Endodermal cell (in vitro differentiated cells): ENCODE measurements around the gene RAB29. TPM values are rescaled to one million over a fixed set of nuclear protein-coding genes. Genes with fewer than 3 reads are reported as not detected.

Experiments used
- DNase-seq: peaks from one replicate; pipeline ENCODE4 v3.0.0-alpha.2; 2017
- H3K27ac ChIP-seq: 2 replicates; pipeline ENCODE4 v1.5.1; 2013; ENCODE audit warnings: mild to moderate bottlenecking, low read depth, low read length, moderate library complexity
- H3K27me3 ChIP-seq: 2 replicates; pipeline ENCODE4 v1.6.1; 2013; ENCODE audit warnings: mild to moderate bottlenecking, low read length, moderate library complexity; ENCODE audit not compliant: insufficient read depth, control insufficient read depth, poor library complexity, severe bottlenecking
- H3K36me3 ChIP-seq: 2 replicates; pipeline ENCODE4 v1.7.0; 2013; ENCODE audit warnings: mild to moderate bottlenecking, low read length, moderate library complexity; ENCODE audit not compliant: control insufficient read depth, insufficient read depth
- H3K4me1 ChIP-seq: one replicate; pipeline ENCODE4 v1.7.0; 2013; ENCODE audit warnings: low read length; ENCODE audit not compliant: control insufficient read depth, insufficient read depth
- H3K4me3 ChIP-seq: 2 replicates; pipeline ENCODE4 v1.5.1; 2013; ENCODE audit warnings: mild to moderate bottlenecking, low read length, moderate library complexity
- H3K9ac ChIP-seq: 2 replicates; pipeline ENCODE4 v1.6.1; 2013; ENCODE audit warnings: mild to moderate bottlenecking, low read length, moderate library complexity; ENCODE audit not compliant: poor library complexity, severe bottlenecking; ENCODE audit errors: extremely low read depth
- H3K9me3 ChIP-seq: 2 replicates; pipeline ENCODE4 v1.6.1; 2013; ENCODE audit warnings: mild to moderate bottlenecking, low read length, moderate library complexity; ENCODE audit not compliant: control insufficient read depth
- H3K27ac Mint-ChIP-seq: 2 replicates; pipeline ENCODE4 v1.8.0; 2020; ENCODE audit warnings: mixed read lengths
- H3K27me3 Mint-ChIP-seq: 2 replicates; pipeline ENCODE4 v1.8.0; 2021; ENCODE audit warnings: mild to moderate bottlenecking, mixed read lengths; ENCODE audit not compliant: insufficient read depth
- H3K36me3 Mint-ChIP-seq: 2 replicates; pipeline ENCODE4 v1.8.0; 2020; ENCODE audit warnings: low read depth, mixed read lengths
- H3K4me1 Mint-ChIP-seq: 2 replicates; pipeline ENCODE4 v1.8.0; 2020; ENCODE audit warnings: mixed read lengths
- H3K4me3 Mint-ChIP-seq: 2 replicates; pipeline ENCODE4 v1.8.0; 2020; ENCODE audit warnings: mild to moderate bottlenecking, moderate library complexity, mixed read lengths
- H3K9me3 Mint-ChIP-seq: 2 replicates; pipeline ENCODE4 v1.8.0; 2020; ENCODE audit warnings: mild to moderate bottlenecking, mixed read lengths
- WGBS, 2 experiments: methylation state at CpG; one replicate each; pipeline versions ENCODE4 v1.1.5 to v1.1.7; 2013; ENCODE audit warnings: missing lambda C conversion rate in 2 of 2, mixed read lengths in 1 of 2; ENCODE audit not compliant: insufficient coverage in 1 of 2, insufficient read length in 1 of 2; 5-methylcytosine and 5-hydroxymethylcytosine counted together
- total RNA-seq, 2 donors: library from RNA; stranded (reverse); fragmentation: NEBNext Ultra II Directional in 1 of 2; extraction: Animal tissue kit (Norgen Biotek cat#: 25700) in 1 of 2; gene quantifications; 2 replicates in 1 of 2; 3 replicates in 1 of 2; pipeline ENCODE4 v1.2.1, GENCODE V29; 2021
- TF ChIP-seq, protein P1 (sequence below): fragments of 200-600 bp; sonication (generic); conservative IDR thresholded peaks from 2 replicates; pipeline ENCODE4 v1.5.0; 2021; ENCODE audit warnings: antibody characterized with exemption, mild to moderate bottlenecking

The RAB29 gene
- total RNA-seq, 2 donors from 2014 or later, result 5.7 to 7.2 TPM

DNA sequence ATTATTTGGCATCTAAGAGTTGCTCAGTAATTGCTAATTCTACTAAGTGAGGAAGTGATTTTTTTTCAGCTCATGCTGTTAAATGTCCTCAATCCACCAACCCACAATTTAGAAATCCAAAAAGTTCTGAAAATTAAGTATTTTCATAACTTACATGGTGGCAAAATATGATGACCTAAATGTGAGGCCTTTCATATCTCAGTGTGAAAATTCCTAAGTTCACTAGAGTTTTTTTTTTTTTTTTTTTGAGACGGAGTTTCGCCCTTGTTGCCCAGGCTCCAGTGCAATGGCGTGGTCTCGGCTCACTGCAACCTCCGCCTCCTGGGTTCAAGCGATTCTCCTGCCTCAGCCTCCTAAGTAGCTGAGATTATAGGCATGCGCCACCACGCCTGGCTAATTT, 30.9 kb downstream of the RAB29 start:
- TF ChIP-seq, protein P1, sequence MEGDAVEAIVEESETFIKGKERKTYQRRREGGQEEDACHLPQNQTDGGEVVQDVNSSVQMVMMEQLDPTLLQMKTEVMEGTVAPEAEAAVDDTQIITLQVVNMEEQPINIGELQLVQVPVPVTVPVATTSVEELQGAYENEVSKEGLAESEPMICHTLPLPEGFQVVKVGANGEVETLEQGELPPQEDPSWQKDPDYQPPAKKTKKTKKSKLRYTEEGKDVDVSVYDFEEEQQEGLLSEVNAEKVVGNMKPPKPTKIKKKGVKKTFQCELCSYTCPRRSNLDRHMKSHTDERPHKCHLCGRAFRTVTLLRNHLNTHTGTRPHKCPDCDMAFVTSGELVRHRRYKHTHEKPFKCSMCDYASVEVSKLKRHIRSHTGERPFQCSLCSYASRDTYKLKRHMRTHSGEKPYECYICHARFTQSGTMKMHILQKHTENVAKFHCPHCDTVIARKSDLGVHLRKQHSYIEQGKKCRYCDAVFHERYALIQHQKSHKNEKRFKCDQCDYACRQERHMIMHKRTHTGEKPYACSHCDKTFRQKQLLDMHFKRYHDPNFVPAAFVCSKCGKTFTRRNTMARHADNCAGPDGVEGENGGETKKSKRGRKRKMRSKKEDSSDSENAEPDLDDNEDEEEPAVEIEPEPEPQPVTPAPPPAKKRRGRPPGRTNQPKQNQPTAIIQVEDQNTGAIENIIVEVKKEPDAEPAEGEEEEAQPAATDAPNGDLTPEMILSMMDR, result no peak
- Mint-ChIP-seq H3K9me3 (no peaks in the 10 kb centered on the region), H3K4me1 (peaks cover 32% of the 10 kb centered on the region), H3K27ac (no peak overlapping the region), H3K36me3 (peaks cover 28% of the 10 kb centered on the region), H3K4me3 (no peak overlapping the region), H3K27me3 (no peaks in the 10 kb centered on the region)
- Histone ChIP-seq H3K36me3 (peaks cover 56% of the 10 kb centered on the region), H3K4me1 (peaks cover 3% of the 10 kb centered on the region), H3K9ac (no peak overlapping the region), H3K27me3 (no peaks in the 10 kb centered on the region), H3K9me3 (no peaks in the 10 kb centered on the region), H3K27ac (no peak overlapping the region), H3K4me3 (peak overlapping the region; percentile 38)
- DNase-seq, result no peak
- WGBS, 2 experiments, result 98% methylated on average over 8 of the region's 8 CpGs; no CpG with 5 or more reads in 1 of the 2 experiments

DNA sequence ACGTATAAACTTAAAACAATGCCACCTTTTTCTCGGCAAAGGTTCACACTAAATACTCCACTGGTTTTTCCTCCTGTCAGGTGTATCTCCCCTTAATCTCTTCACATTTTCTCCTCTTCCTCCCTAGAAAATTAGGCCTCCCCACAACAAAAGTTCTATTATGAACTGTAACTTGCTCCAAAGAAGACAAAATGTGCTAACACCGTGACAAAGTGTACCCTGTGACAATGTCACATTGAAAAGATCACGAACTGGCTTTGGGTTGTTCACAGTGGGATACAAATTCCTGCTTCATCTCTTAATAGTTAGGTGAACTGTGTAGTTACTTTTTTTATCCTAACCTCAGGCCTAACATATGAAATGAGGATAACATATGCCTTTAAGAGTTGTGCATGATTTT, 31.3 kb downstream of the RAB29 start:
- Histone ChIP-seq H3K4me1 (peaks cover 3% of the 10 kb centered on the region), H3K4me3 (peak overlapping the region; percentile 38), H3K9me3 (no peaks in the 10 kb centered on the region), H3K27ac (no peak overlapping the region), H3K36me3 (peaks cover 61% of the 10 kb centered on the region), H3K9ac (no peak overlapping the region), H3K27me3 (no peaks in the 10 kb centered on the region)
- TF ChIP-seq, protein P1, result no peak
- no peaks in the 10 kb centered on the region for H3K9me3 Mint-ChIP-seq
- H3K4me1 Mint-ChIP-seq, result peaks cover 32% of the 10 kb centered on the region
- WGBS, 2 experiments, result 50 to 61% methylated on average over 4 of the region's 4 CpGs
- peaks cover 33% of the 10 kb centered on the region for H3K36me3 Mint-ChIP-seq
- no peaks in the 10 kb centered on the region for H3K27me3 Mint-ChIP-seq
- no peak for DNase-seq
- no peak overlapping the region for H3K4me3 Mint-ChIP-seq
- H3K27ac Mint-ChIP-seq, result no peak overlapping the region

DNA sequence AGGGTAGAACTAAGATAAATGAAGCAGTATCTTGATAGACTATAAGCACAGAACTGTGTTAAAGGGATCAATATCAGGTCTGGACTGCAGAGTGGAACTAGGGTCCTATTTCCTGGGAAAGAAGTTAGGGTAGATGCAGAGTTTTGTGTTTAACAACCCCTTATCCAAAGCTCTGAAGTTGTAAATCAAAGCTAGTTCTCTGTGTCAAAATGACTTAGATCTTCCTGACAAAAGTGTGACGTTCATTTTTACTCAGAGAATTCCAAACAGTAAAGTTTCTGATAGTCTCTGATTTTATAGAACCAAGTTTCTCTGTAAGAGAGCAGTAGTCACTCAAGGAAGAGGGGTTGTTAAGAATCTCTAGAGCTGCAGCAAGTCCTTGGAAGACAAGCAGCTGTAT, 33.6 kb downstream of the RAB29 start:
- Mint-ChIP-seq H3K4me1 (peaks cover 19% of the 10 kb centered on the region), H3K36me3 (peaks cover 32% of the 10 kb centered on the region), H3K9me3 (no peaks in the 10 kb centered on the region), H3K4me3 (no peak overlapping the region), H3K27me3 (no peaks in the 10 kb centered on the region), H3K27ac (peak overlapping the region; percentile 49)
- H3K9me3 ChIP-seq, result no peaks in the 10 kb centered on the region
- peaks cover 3% of the 10 kb centered on the region for H3K4me1 ChIP-seq
- no peak overlapping the region for H3K27ac ChIP-seq
- 100% methylated on average over 1 of the region's 1 CpG; no CpG with 5 or more reads in 1 of the 2 experiments for WGBS, 2 experiments
- peaks cover 59% of the 10 kb centered on the region for H3K36me3 ChIP-seq
- TF ChIP-seq, protein P1, result no peak
- H3K4me3 ChIP-seq, result no peak overlapping the region
- no peaks in the 10 kb centered on the region for H3K27me3 ChIP-seq
- no peak overlapping the region for H3K9ac ChIP-seq
- DNase-seq, result no peak
